A549 (cell line): ENCODE measurements around the gene TMEM214.

ENCODE experiments used
- MAFK ChIP-seq: fragments of 450-650 bp; IDR thresholded peaks from 2 replicates; pipeline ENCODE4 v1.6.1; 2014; ENCODE audit not compliant: partially characterized antibody
- RAD21 ChIP-seq, 2 experiments: fragments of >200 bp in 1 of 2; sonication (Bioruptor Twin) in 1 of 2; formaldehyde crosslinking in 1 of 2; IDR thresholded peaks in 1 of 2; conservative IDR thresholded peaks in 1 of 2; 2 replicates in 1 of 2; 3 replicates in 1 of 2; pipeline ENCODE4 v1.6.1; 2012 to 2018; ENCODE audit warnings: inconsistent platforms in 1 of 2
- RFX5 ChIP-seq: fragments of 450-650 bp; IDR thresholded peaks from 2 replicates; pipeline ENCODE4 v1.7.1; 2014; ENCODE audit warnings: antibody characterized with exemption, mild to moderate bottlenecking, moderate library complexity
- ZSCAN20 ChIP-seq: fragments of 250-450 bp; sonication (Bioruptor Pico); IDR thresholded peaks from 2 replicates; pipeline ENCODE4 v1.8.0; 2022; ENCODE audit warnings: mild to moderate bottlenecking, moderate library complexity
- TF ChIP-seq, protein P1 (sequence below): fragments of >200 bp; sonication (Bioruptor Twin); formaldehyde crosslinking; IDR thresholded peaks from 3 replicates; pipeline ENCODE4 v1.5.1; 2016
- TF ChIP-seq, protein P2 (sequence below): fragments of 250-450 bp; sonication (Bioruptor Pico); IDR thresholded peaks from 2 replicates; pipeline ENCODE4 v1.5.0; 2021; ENCODE audit warnings: mild to moderate bottlenecking, moderate library complexity, borderline replicate concordance
- TF ChIP-seq, protein P3 (sequence below): fragments of 450-650 bp; IDR thresholded peaks from 2 replicates; pipeline ENCODE4 v1.6.1; 2014; ENCODE audit warnings: antibody characterized with exemption

DNA sequence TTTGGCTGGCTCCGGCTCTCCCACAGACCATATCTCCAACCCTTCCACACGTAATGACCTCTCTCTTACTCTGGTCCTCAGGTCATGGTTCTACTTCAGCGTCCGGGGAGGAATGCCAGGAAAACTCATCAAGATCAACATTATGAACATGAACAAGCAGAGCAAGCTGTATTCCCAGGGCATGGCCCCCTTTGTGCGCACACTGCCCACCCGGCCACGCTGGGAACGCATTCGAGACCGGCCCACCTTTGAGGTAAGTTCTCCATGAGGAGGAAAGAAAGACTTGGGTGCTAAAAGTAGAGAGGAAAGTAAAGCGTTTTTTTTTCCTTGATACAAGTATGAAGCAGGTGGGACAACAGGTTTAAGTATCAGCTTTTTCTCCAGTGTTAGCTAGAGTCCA, 20.6 kb downstream of the TMEM214 start:
- TF ChIP-seq, protein P1, sequence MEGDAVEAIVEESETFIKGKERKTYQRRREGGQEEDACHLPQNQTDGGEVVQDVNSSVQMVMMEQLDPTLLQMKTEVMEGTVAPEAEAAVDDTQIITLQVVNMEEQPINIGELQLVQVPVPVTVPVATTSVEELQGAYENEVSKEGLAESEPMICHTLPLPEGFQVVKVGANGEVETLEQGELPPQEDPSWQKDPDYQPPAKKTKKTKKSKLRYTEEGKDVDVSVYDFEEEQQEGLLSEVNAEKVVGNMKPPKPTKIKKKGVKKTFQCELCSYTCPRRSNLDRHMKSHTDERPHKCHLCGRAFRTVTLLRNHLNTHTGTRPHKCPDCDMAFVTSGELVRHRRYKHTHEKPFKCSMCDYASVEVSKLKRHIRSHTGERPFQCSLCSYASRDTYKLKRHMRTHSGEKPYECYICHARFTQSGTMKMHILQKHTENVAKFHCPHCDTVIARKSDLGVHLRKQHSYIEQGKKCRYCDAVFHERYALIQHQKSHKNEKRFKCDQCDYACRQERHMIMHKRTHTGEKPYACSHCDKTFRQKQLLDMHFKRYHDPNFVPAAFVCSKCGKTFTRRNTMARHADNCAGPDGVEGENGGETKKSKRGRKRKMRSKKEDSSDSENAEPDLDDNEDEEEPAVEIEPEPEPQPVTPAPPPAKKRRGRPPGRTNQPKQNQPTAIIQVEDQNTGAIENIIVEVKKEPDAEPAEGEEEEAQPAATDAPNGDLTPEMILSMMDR, result no peak
- TF ChIP-seq, protein P2, sequence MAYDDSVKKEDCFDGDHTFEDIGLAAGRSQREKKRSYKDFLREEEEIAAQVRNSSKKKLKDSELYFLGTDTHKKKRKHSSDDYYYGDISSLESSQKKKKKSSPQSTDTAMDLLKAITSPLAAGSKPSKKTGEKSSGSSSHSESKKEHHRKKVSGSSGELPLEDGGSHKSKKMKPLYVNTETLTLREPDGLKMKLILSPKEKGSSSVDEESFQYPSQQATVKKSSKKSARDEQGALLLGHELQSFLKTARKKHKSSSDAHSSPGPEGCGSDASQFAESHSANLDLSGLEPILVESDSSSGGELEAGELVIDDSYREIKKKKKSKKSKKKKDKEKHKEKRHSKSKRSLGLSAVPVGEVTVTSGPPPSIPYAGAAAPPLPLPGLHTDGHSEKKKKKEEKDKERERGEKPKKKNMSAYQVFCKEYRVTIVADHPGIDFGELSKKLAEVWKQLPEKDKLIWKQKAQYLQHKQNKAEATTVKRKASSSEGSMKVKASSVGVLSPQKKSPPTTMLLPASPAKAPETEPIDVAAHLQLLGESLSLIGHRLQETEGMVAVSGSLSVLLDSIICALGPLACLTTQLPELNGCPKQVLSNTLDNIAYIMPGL, result no peak
- no peak for TF ChIP-seq RAD21 (conservative IDR thresholded peaks at IDR 0.05 in 1 of 2, IDR thresholded peaks at IDR 0.05 in 1 of 2)
- TF ChIP-seq, protein P3, sequence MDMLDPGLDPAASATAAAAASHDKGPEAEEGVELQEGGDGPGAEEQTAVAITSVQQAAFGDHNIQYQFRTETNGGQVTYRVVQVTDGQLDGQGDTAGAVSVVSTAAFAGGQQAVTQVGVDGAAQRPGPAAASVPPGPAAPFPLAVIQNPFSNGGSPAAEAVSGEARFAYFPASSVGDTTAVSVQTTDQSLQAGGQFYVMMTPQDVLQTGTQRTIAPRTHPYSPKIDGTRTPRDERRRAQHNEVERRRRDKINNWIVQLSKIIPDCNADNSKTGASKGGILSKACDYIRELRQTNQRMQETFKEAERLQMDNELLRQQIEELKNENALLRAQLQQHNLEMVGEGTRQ, result no peak
- TF ChIP-seq ZSCAN20 (CRISPR knock-in tag), result no peak
- TF ChIP-seq RFX5, result no peak
- no peak for TF ChIP-seq MAFK
